ENCODE results near the gene FOXO3.
"Not testable (repeated sequence)": the region's sequence is repeated elsewhere in the genome, so short reads cannot be mapped to it uniquely, and the experiment has no call there.

Gene FOXO3

GRCh38 chr6:108677357-108677756 is 116.6 kb downstream of the FOXO3 start:
- DNase-seq: no peak
- Histone ChIP-seq H3K79me1 (ENCODE audit: low read length) (peaks cover 7% of the 10 kb centered on the region), H3K4me1 (ENCODE audit: control insufficient read depth, low read depth, low read length) (peaks cover 1% of the 10 kb centered on the region), H3K79me2 (ENCODE audit: control insufficient read depth, insufficient read depth, low read length) (no peaks in the 10 kb centered on the region), H3K23ac (ENCODE audit: low read length) (no peak overlapping the region), H3K9ac (ENCODE audit: low read length) (no peak overlapping the region), H3K36me3 (ENCODE audit: control insufficient read depth, insufficient read depth, low read length) (no peaks in the 10 kb centered on the region), H3K18ac (ENCODE audit: low read length) (no peak overlapping the region), H3K56ac (ENCODE audit: low read length) (no peak overlapping the region), H3K27ac (ENCODE audit: low read depth, low read length) (no peak overlapping the region), H4K8ac (ENCODE audit: low read depth, low read length) (no peak overlapping the region), H4K5ac (ENCODE audit: low read length) (no peak overlapping the region), H3K4me2 (ENCODE audit: low read length) (no peak overlapping the region), H3K4me3 (ENCODE audit: low read length) (no peak overlapping the region), H2BK120ac (ENCODE audit: low read depth, low read length) (no peak overlapping the region), H2BK5ac (ENCODE audit: low read length) (no peak overlapping the region), H3K27me3 (ENCODE audit: insufficient read depth, low read length, poor library complexity) (no peaks in the 10 kb centered on the region), H2AK5ac (ENCODE audit: low read length) (no peak overlapping the region), H2BK15ac (replicated peaks; ENCODE audit: low read depth) (no peak overlapping the region), H3K4ac (ENCODE audit: low read depth, low read length) (no peak overlapping the region)
- WGBS (ENCODE audit: extremely low coverage, insufficient coverage, low lambda C conversion rate): no CpG with 5 or more reads among the region's 3 CpGs

- Histone ChIP-seq H4K5ac (ENCODE audit: low read length) (no peak overlapping the region), H3K4me1 (ENCODE audit: control insufficient read depth, low read depth, low read length) (peaks cover 1% of the 10 kb centered on the region), H3K18ac (ENCODE audit: low read length) (no peak overlapping the region), H3K9ac (ENCODE audit: low read length) (no peak overlapping the region), H3K27me3 (ENCODE audit: insufficient read depth, low read length, poor library complexity) (no peaks in the 10 kb centered on the region), H3K56ac (ENCODE audit: low read length) (no peak overlapping the region), H3K27ac (ENCODE audit: low read depth, low read length) (no peak overlapping the region), H2AK5ac (ENCODE audit: low read length) (no peak overlapping the region), H3K23ac (ENCODE audit: low read length) (no peak overlapping the region), H4K8ac (ENCODE audit: low read depth, low read length) (no peak overlapping the region), H3K79me1 (ENCODE audit: low read length) (peaks cover 7% of the 10 kb centered on the region), H3K79me2 (ENCODE audit: control insufficient read depth, insufficient read depth, low read length) (no peaks in the 10 kb centered on the region), H3K4ac (ENCODE audit: low read depth, low read length) (no peak overlapping the region), H2BK120ac (ENCODE audit: low read depth, low read length) (no peak overlapping the region), H2BK5ac (ENCODE audit: low read length) (no peak overlapping the region), H3K4me2 (ENCODE audit: low read length) (no peak overlapping the region), H3K36me3 (ENCODE audit: control insufficient read depth, insufficient read depth, low read length) (no peaks in the 10 kb centered on the region), H3K4me3 (ENCODE audit: low read length) (no peak overlapping the region), H2BK15ac (replicated peaks; ENCODE audit: low read depth) (no peak overlapping the region)
- no CpG with 5 or more reads among the region's 1 CpG for WGBS (ENCODE audit: extremely low coverage, insufficient coverage, low lambda C conversion rate)
- DNase-seq: no peak
These were observed 117.2 kb downstream of the FOXO3 start for GRCh38 chr6:108677894-108678293.

GRCh38 chr6:108680314-108680713 is 119.6 kb downstream of the FOXO3 start:
- H3K4ac ChIP-seq (ENCODE audit: low read depth, low read length); H3K4me3 ChIP-seq (ENCODE audit: low read length); H3K79me2 ChIP-seq (ENCODE audit: control insufficient read depth, insufficient read depth, low read length); H3K9ac ChIP-seq (ENCODE audit: low read length); H2BK5ac ChIP-seq (ENCODE audit: low read length); H4K5ac ChIP-seq (ENCODE audit: low read length); H3K27me3 ChIP-seq (ENCODE audit: insufficient read depth, low read length, poor library complexity); H2BK15ac ChIP-seq (replicated peaks; ENCODE audit: low read depth); DNase-seq; H3K23ac ChIP-seq (ENCODE audit: low read length); H3K4me1 ChIP-seq (ENCODE audit: control insufficient read depth, low read depth, low read length); H3K4me2 ChIP-seq (ENCODE audit: low read length); H3K36me3 ChIP-seq (ENCODE audit: control insufficient read depth, insufficient read depth, low read length); H2BK120ac ChIP-seq (ENCODE audit: low read depth, low read length); H4K8ac ChIP-seq (ENCODE audit: low read depth, low read length); H3K79me1 ChIP-seq (ENCODE audit: low read length); H3K27ac ChIP-seq (ENCODE audit: low read depth, low read length); H3K18ac ChIP-seq (ENCODE audit: low read length); H2AK5ac ChIP-seq (ENCODE audit: low read length); H3K56ac ChIP-seq (ENCODE audit: low read length): not testable (repeated sequence)
- no CpG with 5 or more reads among the region's 9 CpGs for WGBS (ENCODE audit: extremely low coverage, insufficient coverage, low lambda C conversion rate)

- not testable (repeated sequence) for H4K8ac ChIP-seq (ENCODE audit: low read depth, low read length); H3K56ac ChIP-seq (ENCODE audit: low read length); H2AK5ac ChIP-seq (ENCODE audit: low read length); H3K27ac ChIP-seq (ENCODE audit: low read depth, low read length); H2BK120ac ChIP-seq (ENCODE audit: low read depth, low read length); H3K4ac ChIP-seq (ENCODE audit: low read depth, low read length); H3K4me3 ChIP-seq (ENCODE audit: low read length); H3K79me2 ChIP-seq (ENCODE audit: control insufficient read depth, insufficient read depth, low read length); H3K9ac ChIP-seq (ENCODE audit: low read length); H3K18ac ChIP-seq (ENCODE audit: low read length); H2BK5ac ChIP-seq (ENCODE audit: low read length); H3K4me2 ChIP-seq (ENCODE audit: low read length); DNase-seq; H3K27me3 ChIP-seq (ENCODE audit: insufficient read depth, low read length, poor library complexity); H3K36me3 ChIP-seq (ENCODE audit: control insufficient read depth, insufficient read depth, low read length); H4K5ac ChIP-seq (ENCODE audit: low read length); H2BK15ac ChIP-seq (replicated peaks; ENCODE audit: low read depth); H3K4me1 ChIP-seq (ENCODE audit: control insufficient read depth, low read depth, low read length); H3K79me1 ChIP-seq (ENCODE audit: low read length); H3K23ac ChIP-seq (ENCODE audit: low read length)
- no CpG with 5 or more reads among the region's 1 CpG for WGBS (ENCODE audit: extremely low coverage, insufficient coverage, low lambda C conversion rate)
These were observed 121.0 kb downstream of the FOXO3 start for GRCh38 chr6:108681721-108682120.

DNA sequence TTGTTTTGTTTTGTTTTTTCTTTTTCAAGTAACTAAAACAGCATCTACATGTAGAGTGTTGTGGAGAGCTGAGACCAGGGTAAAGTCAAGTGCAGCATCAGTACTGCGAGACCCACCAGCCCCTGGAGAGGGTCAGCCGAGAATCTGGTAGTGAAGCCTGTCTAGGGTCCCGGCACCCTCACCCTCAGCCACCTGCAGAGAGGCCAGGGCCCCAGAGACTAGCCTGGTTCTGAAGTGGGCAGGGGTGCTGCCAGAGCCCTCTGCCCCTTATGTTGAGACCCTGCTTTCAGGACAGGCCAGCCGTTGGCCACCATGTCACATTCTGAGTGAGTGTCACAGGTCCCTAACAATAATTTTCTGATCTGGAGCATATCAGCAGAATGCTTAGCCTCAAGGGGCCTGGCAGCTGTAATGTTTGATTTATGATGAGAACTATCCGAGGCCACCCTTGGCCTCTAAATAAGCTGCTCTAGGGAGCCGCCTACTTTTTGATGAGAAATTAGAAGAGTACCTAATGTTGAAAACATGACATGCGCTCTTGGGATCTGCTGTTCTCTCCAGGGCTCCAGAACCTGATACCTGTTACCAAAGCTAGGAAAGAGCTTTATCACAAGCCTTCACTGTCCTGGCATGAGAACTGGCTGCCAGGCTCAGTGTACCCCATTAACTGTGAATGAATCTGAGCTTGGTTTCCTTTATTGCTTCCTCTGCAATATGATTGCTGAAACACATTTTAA is 121.8 kb downstream of the FOXO3 start:
- not testable (repeated sequence) for DNase-seq; H3K18ac ChIP-seq (ENCODE audit: low read length); H3K4me2 ChIP-seq (ENCODE audit: low read length); H4K8ac ChIP-seq (ENCODE audit: low read depth, low read length); H3K27ac ChIP-seq (ENCODE audit: low read depth, low read length); H3K4me3 ChIP-seq (ENCODE audit: low read length); H3K79me1 ChIP-seq (ENCODE audit: low read length); H3K9ac ChIP-seq (ENCODE audit: low read length); H2BK15ac ChIP-seq (replicated peaks; ENCODE audit: low read depth); H2BK5ac ChIP-seq (ENCODE audit: low read length); H2AK5ac ChIP-seq (ENCODE audit: low read length); H3K4me1 ChIP-seq (ENCODE audit: control insufficient read depth, low read depth, low read length); H3K36me3 ChIP-seq (ENCODE audit: control insufficient read depth, insufficient read depth, low read length); H3K4ac ChIP-seq (ENCODE audit: low read depth, low read length); H2BK120ac ChIP-seq (ENCODE audit: low read depth, low read length); H3K23ac ChIP-seq (ENCODE audit: low read length); H3K79me2 ChIP-seq (ENCODE audit: control insufficient read depth, insufficient read depth, low read length); H3K56ac ChIP-seq (ENCODE audit: low read length); H3K27me3 ChIP-seq (ENCODE audit: insufficient read depth, low read length, poor library complexity); H4K5ac ChIP-seq (ENCODE audit: low read length)
- no CpG with 5 or more reads among the region's 7 CpGs for WGBS (ENCODE audit: extremely low coverage, insufficient coverage, low lambda C conversion rate)

DNA sequence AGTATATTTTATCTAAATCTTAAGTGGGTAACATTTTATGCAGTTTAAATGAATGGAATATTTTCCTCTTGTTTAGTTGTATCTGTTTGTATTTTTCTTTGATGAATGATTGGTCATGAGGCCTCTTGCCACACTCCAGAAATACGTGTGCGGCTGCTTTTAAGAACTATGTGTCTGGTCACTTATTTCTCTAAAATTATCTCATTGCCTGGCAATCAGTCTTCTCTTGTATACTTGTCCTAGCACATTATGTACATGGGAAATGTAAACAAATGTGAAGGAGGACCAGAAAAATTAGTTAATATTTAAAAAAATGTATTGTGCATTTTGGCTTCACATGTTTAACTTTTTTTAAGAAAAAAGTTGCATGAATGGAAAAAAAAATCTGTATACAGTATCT is 123.3 kb downstream of the FOXO3 start:
- not testable (repeated sequence) for H2AK5ac ChIP-seq (ENCODE audit: low read length); H4K5ac ChIP-seq (ENCODE audit: low read length); H3K4ac ChIP-seq (ENCODE audit: low read depth, low read length); H2BK120ac ChIP-seq (ENCODE audit: low read depth, low read length); H3K23ac ChIP-seq (ENCODE audit: low read length); H3K79me1 ChIP-seq (ENCODE audit: low read length); H3K4me2 ChIP-seq (ENCODE audit: low read length); H4K8ac ChIP-seq (ENCODE audit: low read depth, low read length); H2BK15ac ChIP-seq (replicated peaks; ENCODE audit: low read depth); H3K36me3 ChIP-seq (ENCODE audit: control insufficient read depth, insufficient read depth, low read length); H3K9ac ChIP-seq (ENCODE audit: low read length); H3K18ac ChIP-seq (ENCODE audit: low read length); DNase-seq; H3K56ac ChIP-seq (ENCODE audit: low read length); H3K27ac ChIP-seq (ENCODE audit: low read depth, low read length); H3K4me3 ChIP-seq (ENCODE audit: low read length); H3K4me1 ChIP-seq (ENCODE audit: control insufficient read depth, low read depth, low read length); H3K79me2 ChIP-seq (ENCODE audit: control insufficient read depth, insufficient read depth, low read length); H3K27me3 ChIP-seq (ENCODE audit: insufficient read depth, low read length, poor library complexity); H2BK5ac ChIP-seq (ENCODE audit: low read length)
- WGBS (ENCODE audit: extremely low coverage, insufficient coverage, low lambda C conversion rate): no CpG with 5 or more reads among the region's 2 CpGs

Data from mesendoderm (in vitro differentiated cells).